ENCODE data around the gene VCL.

Gene VCL

DNA sequence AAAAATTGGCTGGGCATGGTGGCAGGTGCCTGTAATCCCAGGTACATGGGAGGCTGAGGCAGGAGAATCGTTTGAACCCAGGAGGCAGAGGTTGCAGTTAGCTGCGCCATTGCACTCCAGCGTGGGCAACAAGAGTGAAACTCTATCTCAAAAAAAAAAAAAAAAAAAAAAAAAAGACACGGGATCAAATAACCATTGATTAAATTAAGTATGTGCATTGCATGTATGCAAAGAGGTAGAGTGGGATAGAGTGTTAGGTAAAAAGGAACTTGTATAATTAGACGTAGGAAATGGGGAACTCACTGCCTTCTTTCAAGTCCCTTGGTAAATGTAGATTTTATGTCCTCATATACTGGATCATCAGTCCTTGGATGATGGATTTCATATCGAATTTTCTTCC is 13.1 kb downstream of the VCL start:
- H3K27me3 ChIP-seq (ENCODE audit: insufficient read depth, poor library complexity, severe bottlenecking): no peaks in the 10 kb centered on the region
- no peak for DNase-seq (ENCODE audit: low read depth in 1 of 2, low spot score in 1 of 2)
- H3K4me3 ChIP-seq (replicated peaks; ENCODE audit: insufficient read depth, low read length): no peak overlapping the region
- H3K27ac ChIP-seq (replicated peaks): peak overlapping the region; percentile 76
- no peak for TF ChIP-seq REST (IDR thresholded peaks at IDR 0.05; ENCODE audit: insufficient replicate concordance, low read depth)
- TF ChIP-seq, protein P1, sequence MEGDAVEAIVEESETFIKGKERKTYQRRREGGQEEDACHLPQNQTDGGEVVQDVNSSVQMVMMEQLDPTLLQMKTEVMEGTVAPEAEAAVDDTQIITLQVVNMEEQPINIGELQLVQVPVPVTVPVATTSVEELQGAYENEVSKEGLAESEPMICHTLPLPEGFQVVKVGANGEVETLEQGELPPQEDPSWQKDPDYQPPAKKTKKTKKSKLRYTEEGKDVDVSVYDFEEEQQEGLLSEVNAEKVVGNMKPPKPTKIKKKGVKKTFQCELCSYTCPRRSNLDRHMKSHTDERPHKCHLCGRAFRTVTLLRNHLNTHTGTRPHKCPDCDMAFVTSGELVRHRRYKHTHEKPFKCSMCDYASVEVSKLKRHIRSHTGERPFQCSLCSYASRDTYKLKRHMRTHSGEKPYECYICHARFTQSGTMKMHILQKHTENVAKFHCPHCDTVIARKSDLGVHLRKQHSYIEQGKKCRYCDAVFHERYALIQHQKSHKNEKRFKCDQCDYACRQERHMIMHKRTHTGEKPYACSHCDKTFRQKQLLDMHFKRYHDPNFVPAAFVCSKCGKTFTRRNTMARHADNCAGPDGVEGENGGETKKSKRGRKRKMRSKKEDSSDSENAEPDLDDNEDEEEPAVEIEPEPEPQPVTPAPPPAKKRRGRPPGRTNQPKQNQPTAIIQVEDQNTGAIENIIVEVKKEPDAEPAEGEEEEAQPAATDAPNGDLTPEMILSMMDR (IDR thresholded peaks at IDR 0.05; ENCODE audit: insufficient read depth, low read length): no peak
- TF ChIP-seq SPI1 (IDR thresholded peaks at IDR 0.05; ENCODE audit: borderline replicate concordance, low read depth): peak; percentile 88
- no peak for TF ChIP-seq POLR2AphosphoS5 (IDR thresholded peaks at IDR 0.05; ENCODE audit: low read depth)

- H3K27me3 ChIP-seq (ENCODE audit: insufficient read depth, poor library complexity, severe bottlenecking): no peaks in the 10 kb centered on the region
- DNase-seq (ENCODE audit: low read depth in 1 of 2, low spot score in 1 of 2): no peak
- TF ChIP-seq POLR2AphosphoS5 (IDR thresholded peaks at IDR 0.05; ENCODE audit: low read depth) (no peak), REST (IDR thresholded peaks at IDR 0.05; ENCODE audit: insufficient replicate concordance, low read depth) (no peak), SPI1 (IDR thresholded peaks at IDR 0.05; ENCODE audit: borderline replicate concordance, low read depth) (no peak), GABPA (IDR thresholded peaks at IDR 0.05; ENCODE audit: low read depth) (no peak)
- TF ChIP-seq, protein P1 (IDR thresholded peaks at IDR 0.05; ENCODE audit: insufficient read depth, low read length): no peak
- no peak overlapping the region for H3K4me3 ChIP-seq (replicated peaks; ENCODE audit: insufficient read depth, low read length)
- peak overlapping the region; percentile 76 for H3K27ac ChIP-seq (replicated peaks)
These were observed 13.9 kb downstream of the VCL start for GRCh38 chr10:74011770-74012169.

DNA sequence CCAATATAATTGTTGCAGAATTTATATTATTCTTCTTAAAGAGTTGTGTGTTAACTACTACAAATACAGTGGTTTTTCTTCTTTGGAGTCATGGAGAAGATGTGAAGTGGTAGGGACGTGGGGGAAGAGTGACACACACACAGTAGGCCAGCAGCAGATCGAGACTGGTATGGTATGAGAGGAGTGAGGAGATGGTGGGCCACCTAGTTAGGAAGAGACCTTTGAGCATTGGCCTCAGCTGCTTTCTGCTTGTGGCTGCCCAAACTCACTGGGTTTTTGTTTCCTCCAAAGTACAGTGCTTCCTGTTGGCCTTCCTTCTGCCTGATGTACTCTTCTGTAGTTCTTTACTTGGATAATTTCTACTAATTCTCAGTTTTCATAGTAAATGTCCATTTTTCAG is 14.6 kb downstream of the VCL start:
- Histone ChIP-seq H3K27ac (replicated peaks) (peak overlapping the region; percentile 76), H3K4me3 (replicated peaks; ENCODE audit: insufficient read depth, low read length) (no peak overlapping the region), H3K27me3 (ENCODE audit: insufficient read depth, poor library complexity, severe bottlenecking) (no peaks in the 10 kb centered on the region)
- TF ChIP-seq GABPA (IDR thresholded peaks at IDR 0.05; ENCODE audit: low read depth) (no peak), POLR2AphosphoS5 (IDR thresholded peaks at IDR 0.05; ENCODE audit: low read depth) (no peak), SPI1 (IDR thresholded peaks at IDR 0.05; ENCODE audit: borderline replicate concordance, low read depth) (no peak), REST (IDR thresholded peaks at IDR 0.05; ENCODE audit: insufficient replicate concordance, low read depth) (no peak)
- TF ChIP-seq, protein P1 (IDR thresholded peaks at IDR 0.05; ENCODE audit: insufficient read depth, low read length): no peak
- no peak for DNase-seq (ENCODE audit: low read depth in 1 of 2, low spot score in 1 of 2)

Measured in HL-60 (cell line).